Spleen (tissue), 11 donors: ENCODE measurements around the gene NUMB. TPM values are rescaled to one million over a fixed set of nuclear protein-coding genes. Genes with fewer than 3 reads are reported as not detected.
"Not testable (repeated sequence)": the region's sequence is repeated elsewhere in the genome, so short reads cannot be mapped to it uniquely, and the experiment has no call there.

Source experiments
- DNase-seq: peaks from one replicate; pipeline ENCODE4 v3.0.0-alpha.2; 2020
- H3K27ac ChIP-seq, 8 donors: fragments of 200-600 bp; sonication (generic) in 7 of 8; 1 replicate in 4 of 8; 2 replicates in 4 of 8; pipeline versions ENCODE4 v1.5.0 to v1.8.0; 2016 to 2021; ENCODE audit warnings: inconsistent platforms in 4 of 8, mild to moderate bottlenecking in 4 of 8, moderate library complexity in 1 of 8
- H3K27me3 ChIP-seq, 7 donors: fragments of 200-600 bp; sonication (generic) in 6 of 7; replicated peaks in 1 of 7; 1 replicate in 4 of 7; 2 replicates in 3 of 7; pipeline versions ENCODE4 v1.5.0 to v1.8.0; 2016 to 2021; ENCODE audit warnings: inconsistent platforms in 3 of 7, mild to moderate bottlenecking in 1 of 7
- H3K36me3 ChIP-seq, 6 donors: fragments of 200-600 bp; sonication (generic) in 5 of 6; 1 replicate in 4 of 6; 2 replicates in 2 of 6; pipeline versions ENCODE4 v1.5.0 to v1.8.0; 2016 to 2021; ENCODE audit warnings: inconsistent platforms in 2 of 6
- H3K4me1 ChIP-seq, 6 donors: fragments of 200-600 bp; sonication (generic) in 5 of 6; 1 replicate in 3 of 6; 2 replicates in 3 of 6; pipeline versions ENCODE4 v1.5.0 to v1.8.0; 2016 to 2021; ENCODE audit warnings: inconsistent platforms in 3 of 6
- H3K4me3 ChIP-seq, 8 donors: fragments of 200-600 bp; sonication (generic) in 7 of 8; 1 replicate in 4 of 8; 2 replicates in 4 of 8; pipeline versions ENCODE4 v1.5.0 to v1.8.0; 2016 to 2021; ENCODE audit warnings: inconsistent platforms in 4 of 8, mild to moderate bottlenecking in 4 of 8, moderate library complexity in 2 of 8
- H3K9me3 ChIP-seq, 8 donors: fragments of 200-600 bp; sonication (generic) in 7 of 8; 1 replicate in 4 of 8; 2 replicates in 4 of 8; pipeline versions ENCODE4 v1.5.0 to v1.8.0; 2016 to 2021; ENCODE audit warnings: inconsistent platforms in 4 of 8
- POLR2A ChIP-seq, 3 donors: fragments of 450-650 bp; IDR thresholded peaks; one replicate each; pipeline ENCODE4 v1.5.1; 2017; ENCODE audit warnings: antibody characterized with exemption in 3 of 3, mild to moderate bottlenecking in 1 of 3
- POLR2AphosphoS5 ChIP-seq, 3 donors: sonication (generic); formaldehyde crosslinking; IDR thresholded peaks; one replicate each; pipeline ENCODE4 v1.5.1; 2017; ENCODE audit warnings: antibody characterized with exemption in 3 of 3
- WGBS, 5 donors: extraction: QIAGEN DNeasy Blood & Tissue Kit in 3 of 5; methylation state at CpG; one replicate each; pipeline versions ENCODE4 v1.1.5 to v1.1.7; 2013 to 2018; 5-methylcytosine and 5-hydroxymethylcytosine counted together
- intact Hi-C: fragments of 100-400 bp; cut with DNase I; formaldehyde crosslinking; loops from one replicate; pipeline ENCODE4 v1.15.0; 2023; ENCODE audit warnings: low total_unique reads
- polyA plus RNA-seq, 3 donors: library from polyadenylated mRNA; stranded (reverse); fragments of 200-250 nt; gene quantifications; one replicate each; pipeline ENCODE4 v1.2.1, GENCODE V29; 2013
- total RNA-seq, 7 donors: library from RNA; depleted of rRNA in 3 of 7; stranded (reverse); fragments of >200 nt in 3 of 7; fragmentation: NEBNext Ultra II Directional in 4 of 7; extraction: Animal tissue kit (Norgen Biotek cat#: 25700) in 4 of 7; gene quantifications; one replicate each; pipeline versions ENCODE4 v1.1.0 to v1.2.1, GENCODE V29; 2016 to 2021
- TF ChIP-seq, protein P1 (sequence below), 11 experiments: fragments of 200-600 bp in 7 of 11; fragments of 450-650 bp in 4 of 11; sonication (generic) in 4 of 11; IDR thresholded peaks in 8 of 11; conservative IDR thresholded peaks in 3 of 11; 1 replicate in 7 of 11; 2 replicates in 4 of 11; pipeline versions ENCODE4 v1.4.0 to v1.8.0; 2016 to 2021; ENCODE audit warnings: antibody characterized with exemption in 11 of 11, inconsistent platforms in 4 of 11, mild to moderate bottlenecking in 1 of 11
- donor health status: healthy with polysubstance abuse.
- donor health status: DM: no; HTN: no; CAD: no; lungs with moderate emphysema.
- donor health status: DM: no; HTN: no; CAD: no.
- donor health status: Bipolar disorder and iron deficiency.
- donor health status: healthy.
- donor health status: DM: no; HTN: no; CAD: no.
- donor health status: DM: yes; HTN: yes; CAD: no.

NUMB gene
- total and polyA plus RNA-seq, 10 donors, result 19.8 to 165 (median 92.9) TPM

DNA sequence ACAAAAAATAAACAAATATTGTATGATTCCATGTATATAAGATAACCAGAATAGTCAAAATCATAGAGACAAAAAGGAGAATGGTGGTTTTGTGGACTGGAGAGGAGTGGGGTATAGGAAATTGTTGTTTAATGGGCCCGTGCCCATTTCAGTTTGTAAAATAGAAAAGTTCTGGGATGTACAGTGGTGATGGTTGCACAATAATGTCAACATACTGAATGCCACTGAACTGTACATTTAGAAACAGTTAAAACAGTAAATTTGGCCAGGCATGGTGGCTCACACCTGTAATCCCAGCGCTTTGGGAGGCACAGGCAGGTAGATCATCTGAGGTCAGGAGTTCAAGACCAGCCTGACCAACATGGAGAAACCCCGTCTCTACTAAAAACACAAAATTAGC, 40.1 kb downstream of the NUMB start:
- WGBS, 5 donors, result 80 to 91% (median 87%) methylated on average over 3 of the region's 3 CpGs
- H3K27ac ChIP-seq, result no peak overlapping the region
- intact Hi-C loops, result no loop called here

DNA sequence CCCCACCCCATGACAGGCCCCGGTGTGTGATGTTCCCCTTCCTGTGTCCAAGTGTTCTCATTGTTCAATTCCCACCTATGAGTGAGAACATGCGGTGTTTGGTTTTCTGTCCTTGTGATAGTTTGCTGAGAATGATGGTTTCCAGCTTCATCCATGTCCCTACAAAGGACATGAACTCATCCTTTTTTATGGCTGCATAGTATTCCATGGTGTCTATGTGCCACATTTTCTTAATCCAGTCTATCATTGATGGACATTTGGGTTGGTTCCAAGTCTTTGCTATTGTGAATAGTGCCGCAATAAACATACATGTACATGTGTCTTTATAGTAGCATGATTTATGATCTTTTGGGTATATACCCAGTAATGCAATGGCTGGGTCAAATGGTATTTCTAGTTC, 52.1 kb downstream of the NUMB start:
- intact Hi-C loops, H3K9me3 ChIP-seq, H3K4me3 ChIP-seq, DNase-seq, H3K27me3 ChIP-seq, H3K27ac ChIP-seq: not testable (repeated sequence)
- 92 to 100% (median 96%) methylated on average over 2 to 3 of the region's 3 CpGs for WGBS, 5 donors
- Histone ChIP-seq H3K4me1 (peaks cover 0 to 27% (median 17%) of the 10 kb centered on the region in 6 donors), H3K36me3 (peaks cover 0 to 61% (median 9%) of the 10 kb centered on the region in 6 donors)

More for the DNA sequence above, 40.1 kb downstream of the NUMB start:
- Histone ChIP-seq H3K4me3 (no peak overlapping the region), H3K27me3 (no peaks in the 10 kb centered on the region), H3K4me1 (peaks cover 0 to 77% (median 31%) of the 10 kb centered on the region in 6 donors), H3K36me3 (peaks cover 0 to 48% (median 5%) of the 10 kb centered on the region in 6 donors), H3K9me3 (peaks cover 0 to 5% (median 0%) of the 10 kb centered on the region in 8 donors)
- TF ChIP-seq, protein P1, sequence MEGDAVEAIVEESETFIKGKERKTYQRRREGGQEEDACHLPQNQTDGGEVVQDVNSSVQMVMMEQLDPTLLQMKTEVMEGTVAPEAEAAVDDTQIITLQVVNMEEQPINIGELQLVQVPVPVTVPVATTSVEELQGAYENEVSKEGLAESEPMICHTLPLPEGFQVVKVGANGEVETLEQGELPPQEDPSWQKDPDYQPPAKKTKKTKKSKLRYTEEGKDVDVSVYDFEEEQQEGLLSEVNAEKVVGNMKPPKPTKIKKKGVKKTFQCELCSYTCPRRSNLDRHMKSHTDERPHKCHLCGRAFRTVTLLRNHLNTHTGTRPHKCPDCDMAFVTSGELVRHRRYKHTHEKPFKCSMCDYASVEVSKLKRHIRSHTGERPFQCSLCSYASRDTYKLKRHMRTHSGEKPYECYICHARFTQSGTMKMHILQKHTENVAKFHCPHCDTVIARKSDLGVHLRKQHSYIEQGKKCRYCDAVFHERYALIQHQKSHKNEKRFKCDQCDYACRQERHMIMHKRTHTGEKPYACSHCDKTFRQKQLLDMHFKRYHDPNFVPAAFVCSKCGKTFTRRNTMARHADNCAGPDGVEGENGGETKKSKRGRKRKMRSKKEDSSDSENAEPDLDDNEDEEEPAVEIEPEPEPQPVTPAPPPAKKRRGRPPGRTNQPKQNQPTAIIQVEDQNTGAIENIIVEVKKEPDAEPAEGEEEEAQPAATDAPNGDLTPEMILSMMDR (IDR thresholded peaks at IDR 0.05 in 8 of 11, conservative IDR thresholded peaks at IDR 0.05 in 3 of 11), result no peak
- TF ChIP-seq POLR2AphosphoS5 (IDR thresholded peaks at IDR 0.05) (no peak), POLR2A (IDR thresholded peaks at IDR 0.05) (no peak)
- DNase-seq, result no peak

DNA sequence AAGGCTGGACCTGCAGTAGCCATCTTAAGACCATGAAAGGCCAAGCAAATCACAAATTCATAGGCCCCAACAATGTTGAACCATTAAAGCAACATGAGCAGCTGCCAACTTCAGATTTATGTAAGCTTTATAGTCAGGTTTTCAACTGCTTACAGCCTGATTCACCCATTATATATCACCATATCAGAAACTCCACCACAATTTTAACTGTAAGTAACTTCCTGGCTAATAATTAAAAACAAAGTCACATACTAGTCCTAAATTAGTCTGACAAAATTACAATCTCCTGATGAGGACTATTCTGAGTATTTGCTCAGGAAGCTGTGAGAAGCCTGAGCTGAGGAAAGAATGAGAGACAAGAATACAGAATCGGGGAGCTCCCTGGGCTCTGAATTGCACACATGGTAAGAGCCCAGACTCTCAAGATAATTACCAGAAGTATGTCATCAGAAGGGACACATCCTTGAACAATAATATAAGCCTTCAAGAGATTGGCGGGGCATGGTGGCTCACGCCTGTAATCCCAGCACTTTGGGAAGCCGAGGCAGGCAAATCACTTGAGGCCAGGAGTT, 55.1 kb downstream of the NUMB start:
- no peak overlapping the region for H3K4me3 ChIP-seq
- peaks cover 0 to 50% (median 0%) of the 10 kb centered on the region in 6 donors for H3K36me3 ChIP-seq
- H3K27ac ChIP-seq, result peak overlapping the region in 6 of 8 donors; percentile 15 to 75 (median 50)
- no peaks in the 10 kb centered on the region for H3K27me3 ChIP-seq
- H3K4me1 ChIP-seq, result peaks cover 0 to 51% (median 23%) of the 10 kb centered on the region in 6 donors
- TF ChIP-seq POLR2A (IDR thresholded peaks at IDR 0.05), result no peak
- no peak for TF ChIP-seq POLR2AphosphoS5 (IDR thresholded peaks at IDR 0.05)
- TF ChIP-seq, protein P1 (IDR thresholded peaks at IDR 0.05 in 8 of 11, conservative IDR thresholded peaks at IDR 0.05 in 3 of 11), result no peak
- DNase-seq, result no peak
- H3K9me3 ChIP-seq, result no peaks in the 10 kb centered on the region
- WGBS, 5 donors, result 92 to 98% (median 94%) methylated on average over 4 of the region's 4 CpGs
- intact Hi-C loops, result no loop called here

DNA sequence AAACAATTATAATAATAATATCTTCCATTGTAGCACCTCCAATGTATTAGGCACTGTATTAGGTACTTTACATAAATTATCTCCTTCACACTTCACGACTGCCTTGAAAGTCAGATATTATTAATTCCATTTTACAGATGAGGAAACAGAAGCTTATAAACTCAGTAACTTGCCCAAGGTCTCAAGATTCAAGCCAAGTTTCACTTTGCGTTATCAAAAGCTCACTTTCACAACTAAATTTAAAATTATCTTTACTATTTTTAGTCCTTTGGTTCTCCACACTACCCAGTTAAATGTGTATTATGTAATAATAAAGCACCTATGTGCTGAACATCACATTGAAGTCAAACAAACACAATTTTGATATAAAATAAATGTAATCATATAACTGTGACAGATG, 55.8 kb downstream of the NUMB start:
- H3K27me3 ChIP-seq, result no peaks in the 10 kb centered on the region
- no peak for DNase-seq
- peak overlapping the region in 7 of 8 donors; percentile 15 to 75 (median 47) for H3K27ac ChIP-seq
- H3K4me1 ChIP-seq, result peaks cover 0 to 54% (median 23%) of the 10 kb centered on the region in 6 donors
- peaks cover 0 to 43% (median 0%) of the 10 kb centered on the region in 6 donors for H3K36me3 ChIP-seq
- 36 to 56% (median 40%) methylated on average over 2 of the region's 2 CpGs for WGBS, 5 donors
- H3K9me3 ChIP-seq, result no peaks in the 10 kb centered on the region
- no peak overlapping the region for H3K4me3 ChIP-seq
- TF ChIP-seq, protein P1 (IDR thresholded peaks at IDR 0.05 in 8 of 11, conservative IDR thresholded peaks at IDR 0.05 in 3 of 11), result no peak
- no peak for TF ChIP-seq POLR2AphosphoS5 (IDR thresholded peaks at IDR 0.05)
- TF ChIP-seq POLR2A (IDR thresholded peaks at IDR 0.05), result no peak
- intact Hi-C loops, result no loop called here
